Measurements from ENCODE around the gene APOA5.
"Not testable (repeated sequence)": the region's sequence is repeated elsewhere in the genome, so short reads cannot be mapped to it uniquely, and the experiment has no call there.

Gene APOA5

GRCh38 chr11:116835042-116835772 is 43.5 kb upstream of the APOA5 start:
- Histone ChIP-seq H3K36me3 (ENCODE audit: insufficient read depth, low read length) (no peaks in the 10 kb centered on the region), H3K9me3 (ENCODE audit: low read depth, low read length) (no peaks in the 10 kb centered on the region), H3K9ac (ENCODE audit: insufficient read length) (peak overlapping the region; percentile 68), H3K27ac (no peak overlapping the region), H3K4me3 (peak overlapping the region; percentile 82)
- no peak for DNase-seq (ENCODE audit: low read depth, low spot score)
- no peak for TF ChIP-seq EZH2 (IDR thresholded peaks at IDR 0.05)

GRCh38 chr11:116834535-116835041 is 42.9 kb upstream of the APOA5 start:
- not testable (repeated sequence) for H3K9me3 ChIP-seq (ENCODE audit: low read depth, low read length); H3K9ac ChIP-seq (ENCODE audit: insufficient read length); DNase-seq (ENCODE audit: low read depth, low spot score); H3K4me3 ChIP-seq; H3K27ac ChIP-seq; H3K36me3 ChIP-seq (ENCODE audit: insufficient read depth, low read length)

- Histone ChIP-seq H3K27ac (no peak overlapping the region), H3K4me3 (no peak overlapping the region), H3K9ac (ENCODE audit: insufficient read length) (no peak overlapping the region), H3K9me3 (ENCODE audit: low read depth, low read length) (no peaks in the 10 kb centered on the region), H3K36me3 (ENCODE audit: insufficient read depth, low read length) (no peaks in the 10 kb centered on the region)
- DNase-seq (ENCODE audit: low read depth, low spot score): no peak
- TF ChIP-seq POLR2AphosphoS5 (IDR thresholded peaks at IDR 0.05; ENCODE audit: borderline replicate concordance, low read depth, low read length): no peak
- no peak for TF ChIP-seq EZH2 (IDR thresholded peaks at IDR 0.05)
- TF ChIP-seq FOXP2 (optimal IDR thresholded peaks at IDR 0.05; ENCODE audit: control extremely low read depth, extremely low read length, insufficient read depth): no peak
These were observed 42.3 kb upstream of the APOA5 start for GRCh38 chr11:116833816-116834534.

- H3K27ac ChIP-seq: no peak overlapping the region
- no peak overlapping the region for H3K9ac ChIP-seq (ENCODE audit: insufficient read length)
- no peak overlapping the region for H3K4me3 ChIP-seq
- no peaks in the 10 kb centered on the region for H3K36me3 ChIP-seq (ENCODE audit: insufficient read depth, low read length)
- TF ChIP-seq FOXP2 (optimal IDR thresholded peaks at IDR 0.05; ENCODE audit: control extremely low read depth, extremely low read length, insufficient read depth): no peak
- DNase-seq (ENCODE audit: low read depth, low spot score): no peak
- no peaks in the 10 kb centered on the region for H3K9me3 ChIP-seq (ENCODE audit: low read depth, low read length)
These were observed 41.8 kb upstream of the APOA5 start for GRCh38 chr11:116833491-116833815.

- no peak overlapping the region for H3K9ac ChIP-seq (ENCODE audit: insufficient read length)
- H3K4me3 ChIP-seq: no peak overlapping the region
- no peaks in the 10 kb centered on the region for H3K36me3 ChIP-seq (ENCODE audit: insufficient read depth, low read length)
- no peaks in the 10 kb centered on the region for H3K9me3 ChIP-seq (ENCODE audit: low read depth, low read length)
- no peak overlapping the region for H3K27ac ChIP-seq
- DNase-seq (ENCODE audit: low read depth, low spot score): no peak
- TF ChIP-seq FOXP2 (optimal IDR thresholded peaks at IDR 0.05; ENCODE audit: control extremely low read depth, extremely low read length, insufficient read depth): no peak
- TF ChIP-seq EZH2 (IDR thresholded peaks at IDR 0.05): no peak
- no peak for TF ChIP-seq POLR2AphosphoS5 (IDR thresholded peaks at IDR 0.05; ENCODE audit: borderline replicate concordance, low read depth, low read length)
These were observed 40.9 kb upstream of the APOA5 start for GRCh38 chr11:116832350-116833290.

- TF ChIP-seq POLR2AphosphoS5 (IDR thresholded peaks at IDR 0.05; ENCODE audit: borderline replicate concordance, low read depth, low read length) (no peak), EZH2 (IDR thresholded peaks at IDR 0.05) (no peak), FOXP2 (optimal IDR thresholded peaks at IDR 0.05; ENCODE audit: control extremely low read depth, extremely low read length, insufficient read depth) (no peak)
- H3K36me3 ChIP-seq (ENCODE audit: insufficient read depth, low read length): no peaks in the 10 kb centered on the region
These were observed 40.2 kb upstream of the APOA5 start for GRCh38 chr11:116831790-116832349.

GRCh38 chr11:116830184-116830912 is 38.7 kb upstream of the APOA5 start:
- no peaks in the 10 kb centered on the region for H3K36me3 ChIP-seq (ENCODE audit: insufficient read depth, low read length)
- no peaks in the 10 kb centered on the region for H3K9me3 ChIP-seq (ENCODE audit: low read depth, low read length)

More at GRCh38 chr11:116831790-116832349, 40.2 kb upstream of the APOA5 start:
- H3K9ac ChIP-seq (ENCODE audit: insufficient read length): no peak overlapping the region
- no peak overlapping the region for H3K27ac ChIP-seq
- no peaks in the 10 kb centered on the region for H3K9me3 ChIP-seq (ENCODE audit: low read depth, low read length)
- no peak overlapping the region for H3K4me3 ChIP-seq
- DNase-seq (ENCODE audit: low read depth, low spot score): no peak

More at GRCh38 chr11:116830184-116830912, 38.7 kb upstream of the APOA5 start:
- Histone ChIP-seq H3K4me3 (no peak overlapping the region), H3K9ac (ENCODE audit: insufficient read length) (no peak overlapping the region), H3K27ac (no peak overlapping the region)
- DNase-seq (ENCODE audit: low read depth, low spot score): no peak
- TF ChIP-seq EZH2 (IDR thresholded peaks at IDR 0.05): no peak
- no peak for TF ChIP-seq POLR2AphosphoS5 (IDR thresholded peaks at IDR 0.05; ENCODE audit: borderline replicate concordance, low read depth, low read length)
- no peak for TF ChIP-seq FOXP2 (optimal IDR thresholded peaks at IDR 0.05; ENCODE audit: control extremely low read depth, extremely low read length, insufficient read depth)

Measured in SK-N-MC (cell line).